Effector CD8-positive, alpha-beta T cell (primary cell): ENCODE results near the gene ELFN2.
"Not testable (repeated sequence)": the region's sequence is repeated elsewhere in the genome, so short reads cannot be mapped to it uniquely, and the experiment has no call there.

Source experiments
- DNase-seq: peaks from one replicate; lab custom pipeline; 2025; lab: John Stamatoyannopoulos, UW

ELFN2 gene

DNA sequence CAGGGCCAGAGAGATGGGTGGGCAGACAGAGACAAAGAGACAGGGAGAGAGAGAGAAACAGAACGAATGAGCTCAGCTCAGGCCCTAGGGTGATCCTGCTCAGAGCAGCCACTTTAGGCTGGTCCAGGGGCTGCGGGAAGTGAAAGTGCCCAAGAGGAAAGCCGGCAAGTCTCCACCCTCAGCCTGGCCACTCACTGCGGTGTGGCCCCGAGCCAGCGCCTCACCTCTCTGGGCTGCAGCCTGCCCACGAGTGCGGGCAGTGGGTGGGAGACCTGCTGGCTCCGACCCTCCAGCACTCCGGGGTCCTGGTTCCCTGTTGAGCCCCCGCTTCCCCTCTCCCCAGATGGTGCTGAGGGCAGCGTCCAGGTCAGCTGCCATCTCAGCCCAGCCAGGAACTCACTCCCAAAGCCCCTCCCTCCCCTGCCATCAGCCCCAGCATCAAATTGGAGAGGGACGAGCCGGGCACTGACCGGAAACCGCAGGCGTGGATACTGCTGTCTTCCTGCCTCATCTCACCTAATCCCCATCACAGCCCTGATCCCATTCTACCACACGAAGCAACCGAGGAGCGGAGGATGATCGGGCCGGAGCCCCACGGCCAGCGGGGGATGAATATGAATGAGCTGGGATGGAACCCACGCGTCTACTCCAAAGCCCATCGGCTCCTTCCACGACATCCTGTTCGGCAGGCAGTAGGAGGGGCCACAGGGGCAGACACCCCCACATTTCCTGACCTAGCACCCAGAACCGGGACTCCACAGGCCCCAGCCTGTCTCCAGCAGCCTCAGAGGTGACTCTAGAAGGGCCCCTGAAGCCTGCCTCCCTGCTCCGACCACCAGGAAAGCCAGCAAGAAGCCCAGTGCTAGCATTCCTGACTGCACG is 16.9 kb downstream of the ELFN2 start:
- DNase-seq, result no peak

DNA sequence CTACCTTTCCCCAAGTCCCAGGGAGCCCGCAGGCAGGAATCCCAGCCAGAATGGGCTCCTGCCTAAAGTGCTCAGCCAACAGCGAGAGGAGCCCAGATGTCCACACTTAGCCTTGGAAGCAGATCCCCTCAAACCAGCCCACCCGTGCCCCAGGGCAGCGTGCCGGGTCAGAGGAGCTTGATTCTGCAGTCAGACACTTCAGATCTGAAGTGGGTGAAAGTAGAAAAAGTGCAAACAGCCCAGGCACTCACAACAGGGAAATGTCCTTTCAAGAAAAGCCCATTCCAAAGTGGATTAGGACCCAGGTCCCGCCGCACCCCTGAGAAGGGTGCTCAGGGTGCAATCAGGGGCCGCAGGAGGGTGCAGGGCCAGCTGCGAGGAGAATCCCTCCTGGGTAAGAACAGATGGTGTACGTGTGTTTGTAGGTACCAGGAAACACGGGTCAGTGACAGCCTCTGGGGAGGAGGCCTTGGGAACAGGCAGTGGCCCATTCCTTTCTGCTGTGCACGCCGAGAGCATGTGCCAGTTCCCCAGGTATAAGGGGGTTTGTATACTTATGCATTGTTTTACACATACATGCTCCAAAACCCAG is 17.7 kb downstream of the ELFN2 start:
- no peak for DNase-seq

DNA sequence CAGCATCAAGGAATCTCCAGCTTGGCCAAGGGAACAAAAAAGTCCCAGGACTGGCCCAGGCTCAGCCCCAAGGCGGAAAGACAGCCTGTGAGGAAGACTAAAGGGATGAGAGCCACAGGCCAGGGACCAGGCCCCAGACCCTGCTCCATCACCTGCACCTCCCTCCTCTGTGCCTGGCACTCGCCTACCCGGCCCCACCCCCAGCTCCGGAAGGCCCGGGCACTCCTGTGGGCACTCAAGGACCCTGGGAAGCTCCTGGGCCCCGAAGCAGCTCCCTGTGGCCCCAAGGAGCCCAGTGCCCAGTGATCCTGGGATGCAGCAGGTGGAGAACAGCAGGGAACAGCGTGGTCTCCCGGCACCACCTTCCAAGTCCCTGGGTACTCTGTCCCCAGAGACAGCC is 18.2 kb downstream of the ELFN2 start:
- no peak for DNase-seq

DNA sequence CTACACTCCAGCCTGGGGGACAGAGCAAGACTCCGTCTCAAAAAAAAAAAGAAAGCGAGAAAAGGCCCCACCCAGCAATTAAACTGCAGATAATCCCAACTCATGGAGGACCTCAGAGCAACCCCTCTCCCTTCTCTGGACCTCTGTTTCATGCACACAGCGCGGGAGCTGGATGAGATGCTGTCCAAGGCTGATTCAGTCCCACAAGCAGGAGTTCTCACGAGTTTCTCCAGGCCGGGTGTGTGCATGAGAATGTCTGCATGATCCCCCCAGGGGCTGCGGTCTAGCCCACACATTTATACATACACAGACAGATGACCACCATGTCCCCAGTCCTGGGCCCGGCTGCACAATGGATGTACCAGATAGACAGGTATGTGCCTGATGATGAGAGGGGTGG is 19.4 kb downstream of the ELFN2 start:
- no peak for DNase-seq

DNA sequence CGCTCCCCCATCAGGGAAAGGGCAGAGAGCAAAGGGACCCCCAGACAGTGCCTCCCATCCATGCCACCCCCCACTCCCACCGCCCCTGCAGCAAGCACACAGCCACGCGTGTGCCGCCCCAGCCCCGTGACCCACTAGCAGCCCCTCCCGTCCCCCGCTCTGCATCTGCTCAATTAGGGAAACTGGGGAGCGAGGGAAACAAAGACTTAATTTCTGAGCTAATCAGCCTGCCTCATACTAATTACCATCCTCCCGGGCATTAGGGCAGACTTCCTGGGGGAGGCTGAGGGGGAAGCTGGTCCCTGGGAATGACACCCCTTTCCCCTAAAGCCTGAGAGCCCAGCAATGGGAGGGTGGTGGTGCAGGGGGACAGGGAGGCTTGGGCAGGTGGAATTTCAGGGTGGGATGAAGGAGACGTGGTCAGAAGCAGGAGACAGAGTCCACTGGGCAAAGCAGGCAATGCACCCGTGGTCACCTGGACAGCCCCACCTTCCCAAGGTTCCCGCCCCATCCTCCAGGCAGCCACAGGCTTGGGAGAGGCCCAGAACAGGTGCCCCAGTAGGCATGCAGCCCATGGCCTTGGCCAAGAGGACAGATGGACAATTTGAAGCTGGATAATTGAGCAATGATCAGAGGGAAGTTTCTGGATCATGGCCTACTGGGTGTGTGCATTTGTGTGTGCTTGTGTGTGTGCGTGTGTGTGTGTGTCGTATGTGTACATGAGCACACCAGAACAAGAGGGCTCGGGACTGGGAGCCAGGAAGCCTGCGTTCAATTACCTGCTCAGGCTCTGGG is 20.6 kb downstream of the ELFN2 start:
- DNase-seq, result no peak

DNA sequence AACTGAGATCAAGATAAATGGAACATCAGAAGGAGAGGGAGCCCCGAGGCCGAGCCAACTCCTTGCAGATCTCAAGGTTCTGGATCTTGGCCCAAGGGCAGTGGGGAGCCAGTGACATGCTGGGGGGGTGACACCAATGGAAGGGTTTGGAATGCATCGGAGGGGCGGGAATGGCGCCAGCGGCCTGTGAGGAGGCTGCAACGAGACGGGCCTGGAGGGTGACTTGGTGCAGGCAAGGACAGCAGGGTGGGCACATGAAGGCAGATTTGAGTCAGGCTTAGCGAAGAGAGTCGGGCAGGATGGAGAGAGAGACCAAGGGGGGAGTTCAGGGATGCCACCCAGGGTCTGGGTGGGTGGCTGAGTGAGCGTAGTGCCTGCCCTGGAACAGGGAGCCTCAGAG is 23.2 kb downstream of the ELFN2 start:
- no peak for DNase-seq

DNA sequence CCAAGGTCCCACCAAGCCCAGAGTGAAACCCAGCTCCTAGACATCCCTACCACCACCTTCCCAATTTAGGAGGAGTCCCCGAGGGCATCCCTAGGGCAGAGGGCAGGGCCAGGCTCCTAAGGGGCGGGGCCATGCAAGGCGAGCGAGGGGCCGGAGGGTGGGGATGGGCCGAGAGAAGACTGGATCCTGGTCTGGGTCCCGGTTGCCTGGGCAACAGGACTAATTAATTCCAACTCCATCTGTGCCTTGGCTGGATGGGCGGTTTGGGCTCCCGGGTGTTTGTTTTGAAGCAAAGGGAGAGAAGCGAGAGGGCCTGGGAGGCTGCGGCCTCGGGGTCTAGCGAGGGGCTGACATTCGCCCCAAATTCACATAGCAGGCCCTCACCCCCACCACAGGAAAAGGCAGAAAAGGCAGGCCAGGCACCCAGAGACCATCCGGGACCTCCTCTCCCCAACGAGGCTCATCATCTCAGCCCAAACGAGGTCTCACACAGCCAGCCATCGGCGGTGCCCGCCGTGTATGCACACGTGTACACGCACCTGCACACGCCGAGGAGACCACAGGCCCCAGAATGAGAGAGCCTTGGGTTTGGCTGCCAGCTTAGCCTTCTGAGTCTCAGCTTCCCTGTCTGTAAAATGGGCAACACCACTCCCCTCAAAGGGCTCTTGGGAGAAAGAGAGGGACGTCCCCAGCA is 23.9 kb downstream of the ELFN2 start:
- DNase-seq, result no peak

DNA sequence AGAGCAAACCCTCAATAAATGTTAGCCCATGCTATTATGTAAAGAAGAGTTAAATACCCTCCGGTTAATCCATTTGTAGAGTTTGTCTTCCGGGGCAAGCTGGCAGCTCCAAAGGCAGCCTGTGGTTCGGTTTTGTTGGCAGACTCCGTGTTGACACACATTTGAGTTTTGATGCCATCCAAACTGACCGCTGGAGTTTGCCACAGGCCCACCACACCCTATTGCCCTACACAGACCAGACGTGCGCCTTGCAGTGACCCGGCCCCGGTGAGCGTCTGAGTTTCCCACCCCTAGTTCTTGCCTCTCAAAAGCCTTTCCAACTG is 25.1 kb downstream of the ELFN2 start:
- no peak for DNase-seq

DNA sequence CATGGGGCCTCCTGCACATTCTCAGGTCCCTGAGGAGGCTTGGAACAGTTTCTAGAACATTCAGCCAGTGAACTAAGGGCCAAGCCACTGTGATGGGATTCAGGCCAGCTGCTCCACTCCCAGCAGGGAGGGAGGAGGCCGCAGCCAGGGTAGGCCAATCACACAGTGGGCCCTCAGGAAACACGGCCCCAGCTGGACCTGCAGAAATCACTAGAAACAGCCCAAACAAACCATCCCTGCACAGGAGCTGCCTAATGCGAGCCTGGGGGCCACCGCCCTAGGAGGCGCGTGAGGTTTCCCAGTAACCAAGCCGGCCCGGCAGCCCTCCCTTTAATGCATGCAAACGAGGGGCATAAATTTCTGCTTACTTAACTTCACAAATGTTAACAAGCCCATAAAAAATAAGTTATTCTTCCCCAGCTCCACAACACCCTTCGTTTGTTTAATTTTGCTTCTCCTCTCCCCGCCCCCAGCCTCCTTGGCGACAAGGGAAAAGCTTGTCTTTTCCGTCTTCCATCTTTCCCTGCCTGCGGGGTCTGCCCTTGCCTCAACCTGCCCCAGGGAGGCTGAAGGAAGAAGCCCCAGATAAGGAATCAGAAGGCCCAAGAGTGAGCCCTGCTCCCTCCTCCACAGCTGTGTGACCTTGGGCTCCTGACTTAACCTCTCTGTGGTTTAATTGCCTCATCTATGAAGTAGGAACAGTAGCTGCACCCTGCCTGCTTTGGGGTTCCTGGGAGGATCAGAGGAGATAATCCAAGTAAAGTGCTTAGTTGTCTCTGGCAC is 25.7 kb downstream of the ELFN2 start:
- no peak for DNase-seq

DNA sequence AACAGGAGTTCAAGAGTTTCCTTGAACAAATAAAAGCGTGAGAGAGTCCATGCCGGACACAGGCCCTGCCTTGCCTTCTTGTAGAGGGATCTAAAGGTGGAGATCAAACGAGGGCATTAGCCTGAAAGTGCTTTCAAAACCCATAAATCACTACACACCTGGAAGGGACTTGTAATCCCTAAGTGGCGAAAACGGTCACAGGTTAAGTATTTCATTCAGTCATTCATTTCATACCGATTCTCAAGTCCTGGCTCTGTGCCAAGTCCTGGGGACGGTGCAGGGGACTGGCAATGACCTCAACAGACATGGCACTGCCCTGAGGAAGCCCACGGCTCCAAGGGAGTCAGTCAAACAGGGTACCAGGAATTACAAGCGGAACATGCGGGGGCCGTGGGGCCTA is 26.6 kb downstream of the ELFN2 start:
- DNase-seq, result no peak

DNA sequence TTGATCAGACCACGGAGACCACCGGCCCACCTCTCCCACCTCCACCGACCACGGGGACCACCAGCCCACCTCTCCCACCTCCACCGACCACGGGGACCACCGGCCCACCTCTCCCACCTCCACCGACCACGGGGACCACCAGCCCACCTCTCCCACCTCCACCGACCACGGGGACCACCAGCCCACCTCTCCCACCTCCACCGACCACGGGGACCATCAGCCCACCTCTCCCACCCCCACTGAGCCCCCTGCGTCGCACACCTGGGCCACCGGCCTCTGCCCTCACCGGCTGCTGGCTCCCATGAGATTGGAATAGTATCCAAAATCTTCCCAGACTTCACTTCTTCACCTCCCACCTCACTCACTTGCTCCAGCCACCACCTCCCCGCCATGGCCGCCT is 27.8 kb downstream of the ELFN2 start:
- DNase-seq, result not testable (repeated sequence)

DNA sequence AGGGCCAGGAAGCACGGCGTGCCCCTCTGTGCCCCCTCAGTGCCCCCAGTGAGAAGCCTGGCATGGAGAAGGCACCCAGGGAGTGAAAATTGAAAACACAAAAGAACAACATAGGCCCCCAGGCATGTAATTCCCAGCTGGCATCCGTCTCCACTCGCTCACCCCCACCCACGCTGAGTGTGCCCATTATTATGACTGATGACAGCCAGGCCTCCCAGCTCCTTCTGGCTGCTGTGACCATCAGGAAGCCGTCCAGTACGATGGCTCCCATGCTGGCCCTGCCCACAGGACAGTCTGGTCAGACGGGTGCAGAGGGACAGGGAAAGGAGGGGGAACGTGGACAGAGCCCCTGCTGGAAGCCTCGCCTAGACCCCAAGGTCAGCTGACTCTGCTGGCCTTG is 30.1 kb downstream of the ELFN2 start:
- DNase-seq, result no peak

DNA sequence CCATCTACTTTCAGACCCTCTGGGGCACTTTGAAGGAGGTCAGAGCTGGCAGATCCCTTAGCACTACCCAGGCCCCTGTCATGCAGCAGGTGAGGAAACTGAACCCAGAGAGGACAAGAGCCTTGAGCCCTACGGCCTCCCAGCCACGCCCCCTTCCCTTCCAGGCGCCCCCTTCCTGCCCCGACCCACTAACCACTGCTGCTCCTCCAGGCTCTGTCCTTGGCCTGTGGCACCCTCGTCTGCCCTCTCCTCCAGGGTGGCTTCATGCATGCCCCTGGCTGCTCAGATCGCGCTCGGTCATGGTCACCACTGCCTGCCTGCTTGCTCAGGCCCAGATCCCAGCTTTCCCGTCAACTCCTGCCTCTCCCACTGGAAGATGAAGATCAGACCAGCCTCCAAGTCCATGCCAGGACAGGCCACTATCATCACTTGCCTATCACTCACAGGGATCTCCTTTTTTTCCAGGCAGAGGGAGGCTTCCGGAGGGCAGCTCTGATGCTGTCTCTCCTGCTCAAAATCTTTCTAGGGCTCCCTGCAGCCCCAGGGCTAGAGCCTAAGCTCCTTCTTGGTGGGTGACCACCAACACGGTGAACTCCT is 30.7 kb downstream of the ELFN2 start:
- no peak for DNase-seq

DNA sequence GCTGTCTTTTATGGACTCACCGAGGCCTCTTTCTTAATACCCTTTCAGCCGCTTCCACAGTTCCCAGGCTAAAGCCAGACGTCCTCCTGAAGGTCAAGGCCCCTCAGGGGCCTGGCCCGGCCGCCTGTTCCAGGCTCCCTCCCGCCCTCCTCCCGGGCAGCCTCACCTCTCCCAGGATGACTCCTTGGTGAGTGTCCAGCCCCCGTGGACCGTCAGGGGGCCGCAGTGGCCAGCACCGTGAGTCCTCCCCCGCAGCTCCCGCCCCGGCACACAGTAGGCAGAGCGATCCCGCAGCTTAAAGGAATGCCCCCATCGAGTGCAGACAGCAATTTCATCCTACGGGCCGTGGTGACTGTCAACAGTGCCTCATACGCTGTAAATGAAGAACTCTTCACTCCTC is 32.9 kb downstream of the ELFN2 start:
- no peak for DNase-seq

DNA sequence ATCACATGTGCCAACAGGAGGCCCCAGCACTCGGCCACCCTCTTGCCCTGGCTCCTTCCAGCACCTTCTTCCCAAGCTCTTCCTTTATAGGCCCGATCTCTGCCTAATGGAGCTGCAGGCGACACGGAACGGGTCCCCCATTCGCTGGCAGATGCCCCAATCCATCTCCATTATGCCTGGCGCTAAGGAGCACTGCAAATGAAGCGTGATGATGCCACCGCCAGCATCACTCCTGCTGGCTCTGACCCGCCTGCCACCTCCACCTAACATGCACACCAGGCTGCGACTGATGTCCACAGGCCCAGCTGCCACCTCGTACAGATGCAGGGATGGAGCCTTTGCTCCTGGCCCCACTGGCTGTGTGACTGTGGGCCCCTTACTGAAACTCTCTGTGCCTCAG is 33.5 kb downstream of the ELFN2 start:
- DNase-seq, result no peak

DNA sequence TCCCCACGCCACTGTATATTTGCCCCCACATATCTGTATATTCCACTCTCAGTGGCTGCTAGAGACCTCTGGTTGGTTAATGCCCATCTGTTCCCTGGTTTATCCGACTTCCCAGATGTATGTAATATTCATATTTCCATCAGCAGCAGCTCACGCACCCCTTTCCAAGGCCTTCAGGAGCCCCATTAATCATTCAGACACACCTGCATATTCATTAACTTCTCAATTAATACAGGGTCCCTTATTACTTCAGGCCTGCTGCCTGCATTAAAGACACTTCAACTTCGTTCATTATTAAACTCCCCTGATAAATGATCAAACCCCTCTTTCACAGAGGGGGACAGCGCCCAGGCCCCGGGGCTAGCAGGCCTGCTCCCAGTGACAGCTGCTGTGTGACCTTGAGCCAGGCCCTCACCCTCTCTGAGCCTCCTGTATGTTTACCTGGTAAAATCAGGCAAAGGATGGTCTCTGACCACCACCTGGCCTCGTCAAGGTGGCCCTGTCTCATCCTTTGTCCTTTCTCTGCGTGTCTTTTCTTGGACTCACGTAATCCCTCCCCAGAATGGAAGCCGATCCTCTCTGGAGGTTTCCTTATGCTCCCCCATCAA is 34.5 kb downstream of the ELFN2 start:
- DNase-seq, result no peak

DNA sequence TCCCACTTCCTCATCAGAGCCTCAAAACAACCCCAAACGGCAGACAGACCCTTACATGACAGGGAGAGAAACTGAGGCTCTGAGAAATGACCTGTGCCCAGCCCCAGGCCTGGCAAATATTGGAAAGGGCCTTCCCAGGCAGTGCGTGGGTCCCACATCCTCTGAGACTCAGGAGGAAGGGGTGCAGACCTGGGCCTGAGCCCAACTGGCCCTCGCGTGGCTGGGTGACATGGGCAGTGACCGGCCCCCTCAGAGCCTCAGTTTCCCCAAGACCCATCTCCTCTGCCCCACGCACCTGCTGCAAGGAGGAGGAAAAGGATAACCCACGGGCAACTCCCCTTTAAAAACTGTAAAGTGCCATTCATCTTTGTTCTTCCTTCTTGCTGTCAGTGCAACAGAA is 35.6 kb downstream of the ELFN2 start:
- DNase-seq, result no peak

DNA sequence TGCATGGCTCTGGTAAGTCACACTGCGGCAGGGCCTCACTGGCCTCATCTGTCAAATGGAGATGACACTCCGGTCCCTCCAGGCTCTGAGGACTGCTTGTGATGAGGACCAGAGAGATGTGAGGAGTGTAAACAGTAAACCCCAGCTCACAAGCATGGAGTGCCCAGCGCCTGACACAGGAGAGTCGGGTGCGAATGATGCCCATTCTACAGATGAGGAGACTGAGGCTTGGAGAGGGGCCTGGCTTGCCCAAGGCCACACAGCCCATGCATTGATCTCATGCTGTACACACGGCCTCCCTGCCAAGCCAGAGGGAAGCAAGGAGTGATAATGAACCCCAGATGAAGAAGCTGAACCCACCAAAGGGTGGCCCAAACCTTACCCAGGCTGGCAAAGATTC is 37.2 kb downstream of the ELFN2 start:
- no peak for DNase-seq

DNA sequence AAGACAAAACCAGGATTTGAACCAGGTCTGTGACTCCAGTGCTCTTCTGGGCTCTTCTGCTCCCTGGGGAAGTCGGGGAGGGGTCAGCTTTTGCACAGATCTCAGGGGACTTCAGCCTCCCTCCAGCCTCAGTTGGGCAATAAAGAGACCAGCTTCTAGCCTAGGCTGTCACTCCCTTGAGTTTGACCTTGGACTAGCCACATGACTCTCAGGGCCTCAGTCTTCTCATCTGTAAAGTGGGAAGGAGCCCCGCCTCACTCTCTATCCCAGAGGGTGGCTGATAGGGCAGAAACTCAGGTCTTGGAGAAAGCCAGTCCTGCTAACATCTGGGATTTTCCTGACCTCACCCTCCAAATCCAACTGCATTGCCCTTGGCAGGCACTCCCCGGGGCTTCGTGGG is 38.7 kb downstream of the ELFN2 start:
- no peak for DNase-seq

DNA sequence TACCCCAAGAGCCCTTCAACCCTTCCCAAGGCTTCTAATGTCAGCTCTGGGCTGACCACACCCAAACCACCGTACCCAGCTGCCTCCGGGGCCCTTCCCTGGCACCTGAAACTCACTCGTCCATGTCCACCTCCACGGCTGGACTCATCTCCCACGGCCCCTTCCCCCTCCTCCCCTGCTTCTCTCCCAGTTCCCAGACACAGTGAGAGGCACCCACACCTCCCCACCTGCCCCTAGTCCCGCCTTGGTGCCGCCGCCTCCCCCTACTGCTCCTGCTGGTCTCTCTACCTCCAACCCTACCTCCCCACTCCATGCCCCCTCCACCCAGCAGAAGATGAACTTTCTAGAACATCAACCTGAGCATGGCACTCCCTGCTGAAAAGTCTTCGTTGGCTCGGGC is 39.5 kb downstream of the ELFN2 start:
- DNase-seq, result no peak

DNA sequence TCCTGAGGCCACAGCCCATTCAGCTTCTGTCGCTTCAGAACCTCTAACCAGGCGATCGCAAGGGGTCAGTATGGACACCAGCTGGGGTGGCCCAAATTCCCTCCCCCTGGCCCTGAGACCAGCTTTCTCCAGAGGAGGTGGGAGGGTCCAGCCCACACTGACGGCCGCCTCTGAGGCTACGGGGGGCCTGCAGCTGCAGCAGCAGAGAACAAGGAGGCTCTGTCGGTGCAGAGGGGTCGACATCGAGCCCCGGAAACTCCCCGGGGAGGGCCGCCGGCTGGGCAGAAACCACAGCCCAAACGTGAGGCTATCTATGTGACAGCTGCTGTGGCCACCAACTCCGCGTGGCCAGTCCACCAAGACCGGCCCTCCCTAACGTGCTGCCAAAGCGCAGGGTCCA is 40.8 kb downstream of the ELFN2 start:
- no peak for DNase-seq
